Measurements from ENCODE around the gene SELENOF. TPM values are rescaled to one million over a fixed set of nuclear protein-coding genes. Genes with fewer than 3 reads are reported as not detected.

Gene SELENOF
- total and polyA plus RNA-seq, 12 donors = 54.1 to 394 (median 197) TPM

DNA sequence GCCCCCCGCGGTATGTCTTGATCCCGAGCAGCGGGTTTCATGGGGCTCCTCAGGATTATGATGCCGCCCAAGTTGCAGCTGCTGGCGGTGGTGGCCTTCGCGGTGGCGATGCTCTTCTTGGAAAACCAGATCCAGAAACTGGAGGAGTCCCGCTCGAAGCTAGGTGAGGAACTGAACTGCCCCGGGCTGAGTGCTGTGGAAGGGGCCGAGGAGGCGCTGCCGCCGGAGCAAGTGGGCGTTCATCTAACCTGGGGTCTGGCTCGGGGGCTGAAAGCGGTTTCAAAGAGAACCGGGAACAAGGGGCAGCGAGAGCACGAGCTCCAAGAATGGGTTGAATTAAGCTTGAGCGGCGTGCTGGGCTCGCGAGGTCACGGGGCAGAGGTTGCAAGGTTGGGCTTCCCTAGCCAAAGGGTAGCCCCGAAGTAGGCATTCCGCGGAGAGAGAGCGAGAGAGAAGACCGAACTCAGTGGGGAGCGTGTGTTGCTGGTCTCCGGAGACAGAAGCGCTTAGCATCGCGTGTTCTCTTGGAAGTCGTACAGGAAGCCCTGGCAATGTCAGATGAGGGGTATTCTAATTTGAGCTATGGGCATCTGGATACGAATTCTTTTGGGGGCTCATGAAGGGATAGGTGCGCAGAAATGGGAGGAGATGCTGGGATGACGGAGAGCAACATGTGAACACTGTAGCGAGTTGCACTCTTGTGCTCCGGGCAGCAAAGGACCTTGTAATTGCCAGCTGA, 1.2 kb upstream of the SELENOF start:
- H3K4me1 ChIP-seq (replicated peaks in 1 of 2) = peaks cover 15 to 39% of the 10 kb centered on the region in 2 donors
- peak overlapping the region; percentile 49 to 95 (median 88) for H3K27ac ChIP-seq
- TF ChIP-seq POLR2A (IDR thresholded peaks at IDR 0.05) = no peak
- TF ChIP-seq, protein P1, sequence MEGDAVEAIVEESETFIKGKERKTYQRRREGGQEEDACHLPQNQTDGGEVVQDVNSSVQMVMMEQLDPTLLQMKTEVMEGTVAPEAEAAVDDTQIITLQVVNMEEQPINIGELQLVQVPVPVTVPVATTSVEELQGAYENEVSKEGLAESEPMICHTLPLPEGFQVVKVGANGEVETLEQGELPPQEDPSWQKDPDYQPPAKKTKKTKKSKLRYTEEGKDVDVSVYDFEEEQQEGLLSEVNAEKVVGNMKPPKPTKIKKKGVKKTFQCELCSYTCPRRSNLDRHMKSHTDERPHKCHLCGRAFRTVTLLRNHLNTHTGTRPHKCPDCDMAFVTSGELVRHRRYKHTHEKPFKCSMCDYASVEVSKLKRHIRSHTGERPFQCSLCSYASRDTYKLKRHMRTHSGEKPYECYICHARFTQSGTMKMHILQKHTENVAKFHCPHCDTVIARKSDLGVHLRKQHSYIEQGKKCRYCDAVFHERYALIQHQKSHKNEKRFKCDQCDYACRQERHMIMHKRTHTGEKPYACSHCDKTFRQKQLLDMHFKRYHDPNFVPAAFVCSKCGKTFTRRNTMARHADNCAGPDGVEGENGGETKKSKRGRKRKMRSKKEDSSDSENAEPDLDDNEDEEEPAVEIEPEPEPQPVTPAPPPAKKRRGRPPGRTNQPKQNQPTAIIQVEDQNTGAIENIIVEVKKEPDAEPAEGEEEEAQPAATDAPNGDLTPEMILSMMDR (IDR thresholded peaks at IDR 0.05) = no peak
- intact Hi-C loops (cut with DNase I) = loop anchor here in 1 of 2 donors (10.0 kb wide), 1 partner anchor 50 kb away; no protein-coding TSS in a partner anchor
- 0 to 1% (median 0%) methylated on average over 26 to 43 of the region's 43 CpGs for WGBS, 4 donors
- peak; percentile 64 to 82 (median 71) for DNase-seq
- no peaks in the 10 kb centered on the region for H3K36me3 ChIP-seq (replicated peaks in 1 of 2)
- H3K4me3 ChIP-seq = peak overlapping the region; percentile 76 to 95 (median 90)
- H3K9me3 ChIP-seq (replicated peaks in 1 of 3) = no peaks in the 10 kb centered on the region
- no peaks in the 10 kb centered on the region for H3K27me3 ChIP-seq

- WGBS, 4 donors = 0 to 2% (median 1%) methylated on average over 20 to 45 of the region's 45 CpGs; no CpG with 5 or more reads in 1 of the 4 donors
- Histone ChIP-seq H3K27me3 (no peaks in the 10 kb centered on the region), H3K9me3 (replicated peaks in 1 of 3) (no peaks in the 10 kb centered on the region), H3K36me3 (replicated peaks in 1 of 2) (no peaks in the 10 kb centered on the region), H3K27ac (peak within 1 kb of the TSS; percentile 49 to 95 (median 91)), H3K4me3 (peak within 1 kb of the TSS; percentile 76 to 95 (median 90)), H3K4me1 (replicated peaks in 1 of 2) (peaks cover 15 to 39% of the 10 kb centered on the region in 2 donors)
- TF ChIP-seq POLR2A (IDR thresholded peaks at IDR 0.05) = peak; percentile 48 to 60
- TF ChIP-seq, protein P1 (IDR thresholded peaks at IDR 0.05) = no peak
- DNase-seq = no peak
- intact Hi-C loops (cut with DNase I) = loop anchor here in 1 of 2 donors (10.0 kb wide), 1 partner anchor 50 kb away; no protein-coding TSS in a partner anchor
Observed at GRCh38 chr1:86914601-86914997, 673 bp upstream of the SELENOF start, which contains the start of gene HS2ST1. Gene HS2ST1, plus strand, starts transcription at chr1:86914635.

GRCh38 chr1:86913399-86913895, 479 bp downstream of the SELENOF start:
- TF ChIP-seq, protein P1 (IDR thresholded peaks at IDR 0.05) = no peak
- no peak for TF ChIP-seq POLR2A (IDR thresholded peaks at IDR 0.05)
- Histone ChIP-seq H3K4me3 (peak overlapping the region; percentile 19 to 74 (median 48)), H3K9me3 (replicated peaks in 1 of 3) (peaks cover 0 to under 1% (median 0%) of the 10 kb centered on the region in 3 donors), H3K27ac (peak overlapping the region; percentile 22 to 95 (median 91)), H3K36me3 (replicated peaks in 1 of 2) (no peaks in the 10 kb centered on the region), H3K4me1 (replicated peaks in 1 of 2) (peaks cover 15 to 50% of the 10 kb centered on the region in 2 donors), H3K27me3 (no peaks in the 10 kb centered on the region)
- 0% methylated on average over 17 of the region's 17 CpGs for WGBS, 4 donors
- peak in 4 of 7 donors; percentile 22 to 37 (median 28) for DNase-seq
- intact Hi-C loops (cut with DNase I) = loop anchor here in 1 of 2 donors (10.0 kb wide), 1 partner anchor 51 kb away; no protein-coding TSS in a partner anchor

GRCh38 chr1:86912281-86912900, 1.5 kb downstream of the SELENOF start:
- 47 to 65% (median 54%) methylated on average over 6 of the region's 6 CpGs for WGBS, 4 donors
- DNase-seq = no peak
- peak overlapping the region in 1 of 4 donors; percentile 74 for H3K4me3 ChIP-seq
- H3K36me3 ChIP-seq (replicated peaks in 1 of 2) = no peaks in the 10 kb centered on the region
- peaks cover 15 to 52% of the 10 kb centered on the region in 2 donors for H3K4me1 ChIP-seq (replicated peaks in 1 of 2)
- no peaks in the 10 kb centered on the region for H3K27me3 ChIP-seq
- H3K27ac ChIP-seq = no peak overlapping the region
- TF ChIP-seq, protein P1 (IDR thresholded peaks at IDR 0.05) = no peak
- no peak for TF ChIP-seq POLR2A (IDR thresholded peaks at IDR 0.05)
- peaks cover 0 to 3% (median 0%) of the 10 kb centered on the region in 3 donors for H3K9me3 ChIP-seq (replicated peaks in 1 of 3)
- intact Hi-C loops (cut with DNase I) = loop anchor here in 1 of 2 donors (10.0 kb wide), 1 partner anchor 52 kb away; no protein-coding TSS in a partner anchor
